Lung microvascular endothelial cell (primary cell): ENCODE measurements around the gene ABCB11. TPM values are rescaled to one million over a fixed set of nuclear protein-coding genes. Genes with fewer than 3 reads are reported as not detected.
"Not testable (repeated sequence)": the region's sequence is repeated elsewhere in the genome, so short reads cannot be mapped to it uniquely, and the experiment has no call there.

Experiments used
- DNase-seq, 2 donors: peaks; one replicate each; pipeline versions ENCODE4 v3.0.0 to v3.0.0-alpha.2; 2010; ENCODE audit warnings: low read depth in 2 of 2
- total RNA-seq: library from RNA; depleted of rRNA; stranded (reverse); fragments of >200 nt; gene quantifications from 2 replicates; pipeline ENCODE4 v1.2.1, GENCODE V29; 2014

The ABCB11 gene
- total RNA-seq, 1 donor from 2014 or later = not detected

GRCh38 chr2:168934826-168935225 lies 96.3 kb downstream of the ABCB11 start:
- DNase-seq = no peak

GRCh38 chr2:168932174-168932573 lies 99.0 kb downstream of the ABCB11 start:
- not testable (repeated sequence) for DNase-seq

- no peak for DNase-seq
These were observed 100.9 kb downstream of the ABCB11 start for GRCh38 chr2:168930242-168930641.

DNA sequence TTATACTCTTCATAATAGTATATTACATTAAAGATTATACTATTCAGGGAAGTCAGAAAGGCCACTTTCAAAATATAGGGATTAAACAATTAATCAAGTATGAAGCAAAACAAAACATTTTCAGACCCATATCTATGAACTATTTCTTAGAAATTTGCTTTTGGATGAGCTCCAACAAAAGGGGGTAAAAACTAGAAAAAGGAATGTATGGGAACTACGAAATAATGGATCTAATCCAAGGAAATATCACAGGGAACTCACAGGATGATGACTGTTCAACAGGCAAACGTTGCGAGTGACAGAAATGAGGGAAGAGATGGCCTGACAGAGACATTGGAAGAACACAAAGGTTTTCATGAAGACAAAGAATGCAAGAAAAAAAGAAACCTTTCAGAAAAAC lies 102.1 kb downstream of the ABCB11 start:
- DNase-seq = no peak

GRCh38 chr2:168928113-168928831 lies 102.9 kb downstream of the ABCB11 start:
- no peak for DNase-seq

- no peak for DNase-seq
These were observed 104.3 kb downstream of the ABCB11 start for GRCh38 chr2:168926621-168927386.

- DNase-seq = peak; percentile 30 to 61
These were observed 110.5 kb downstream of the ABCB11 start for GRCh38 chr2:168920504-168921157.

GRCh38 chr2:168916331-168916675 lies 114.8 kb downstream of the ABCB11 start:
- DNase-seq = no peak

DNA sequence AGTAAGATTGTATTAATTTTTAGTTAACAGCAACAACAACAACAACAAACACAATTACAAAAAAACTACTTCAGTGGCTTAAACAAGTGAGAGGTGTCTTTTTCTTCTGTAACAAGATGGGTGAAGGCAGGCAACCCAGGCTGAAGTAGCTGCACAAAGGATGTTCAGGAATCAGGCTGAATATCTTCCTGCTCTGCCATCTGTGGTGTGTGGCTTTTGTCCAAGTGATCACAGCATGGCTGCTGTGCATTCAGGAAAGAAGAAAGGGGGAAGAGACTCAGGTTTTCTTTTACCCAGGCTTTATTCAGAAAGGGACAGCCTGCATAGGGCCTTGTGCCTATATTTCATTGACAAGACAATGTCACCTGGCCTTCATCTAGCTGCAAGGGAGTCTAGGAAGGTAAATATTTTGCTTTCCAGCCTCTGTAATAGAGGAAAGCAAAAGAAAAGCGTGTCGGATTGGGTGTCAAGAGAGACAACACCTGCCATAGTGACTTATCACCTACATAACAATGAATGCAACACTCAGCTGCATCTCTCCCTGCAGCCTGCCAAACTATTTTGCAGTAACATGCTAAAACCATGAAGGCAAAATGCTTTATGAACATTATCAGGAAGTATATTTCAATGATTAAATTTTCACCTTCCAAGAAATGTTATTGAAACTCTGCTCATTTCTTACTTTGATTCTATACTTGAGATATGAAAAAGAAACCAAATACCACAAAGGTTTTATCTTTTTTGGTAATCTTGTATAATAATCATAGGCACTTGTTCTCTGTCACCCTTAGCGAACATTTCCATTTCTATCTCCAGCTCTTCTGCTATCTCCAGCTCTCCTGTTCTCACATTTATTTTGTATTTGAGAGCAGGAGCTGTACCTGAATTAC lies 115.4 kb downstream of the ABCB11 start:
- DNase-seq = no peak

- no peak for DNase-seq
These were observed 117.6 kb downstream of the ABCB11 start for GRCh38 chr2:168913495-168913894.

DNA sequence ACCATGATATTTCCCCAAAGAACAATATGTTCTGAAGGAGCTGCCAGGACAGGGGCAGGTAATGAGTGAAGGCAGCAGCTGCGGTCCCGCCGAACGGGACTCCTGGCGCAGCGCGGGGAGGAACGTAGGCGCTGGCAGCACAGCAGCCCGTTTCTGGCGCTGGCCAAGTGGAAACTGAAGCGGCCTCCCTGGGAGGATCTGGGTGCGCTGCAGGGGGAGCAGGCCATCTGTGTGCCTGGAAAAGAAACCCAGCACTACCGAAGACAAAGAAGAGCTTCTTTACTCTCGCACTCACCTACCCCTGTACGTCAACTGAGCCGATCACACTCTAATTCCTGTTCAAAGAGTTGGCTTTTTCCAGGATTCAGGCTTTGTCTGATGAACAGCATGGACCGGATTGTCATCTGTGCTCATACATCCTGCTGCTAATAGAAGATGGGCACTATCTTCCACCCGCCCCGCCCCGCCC lies 118.2 kb downstream of the ABCB11 start:
- DNase-seq = peak; percentile 2 to 42

DNA sequence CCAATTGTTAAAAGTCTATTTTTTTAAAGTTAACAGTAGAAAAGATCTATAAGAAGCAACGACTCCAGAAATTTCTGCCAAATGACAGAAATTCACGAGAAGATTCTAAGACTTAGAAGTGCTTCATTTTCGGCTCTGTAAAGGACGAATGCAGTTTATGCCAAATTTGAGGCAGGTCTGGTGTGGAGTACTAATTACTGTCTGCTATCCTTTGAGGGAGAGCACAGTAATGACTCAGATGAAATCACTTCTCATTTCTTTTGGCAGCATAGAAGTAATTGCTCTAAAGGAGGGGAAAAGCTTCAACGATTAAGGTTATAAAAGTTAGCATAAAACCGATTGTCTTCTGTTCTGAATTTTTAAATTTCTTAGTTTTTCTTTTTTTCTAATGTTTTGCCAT lies 118.7 kb downstream of the ABCB11 start:
- no peak for DNase-seq

DNA sequence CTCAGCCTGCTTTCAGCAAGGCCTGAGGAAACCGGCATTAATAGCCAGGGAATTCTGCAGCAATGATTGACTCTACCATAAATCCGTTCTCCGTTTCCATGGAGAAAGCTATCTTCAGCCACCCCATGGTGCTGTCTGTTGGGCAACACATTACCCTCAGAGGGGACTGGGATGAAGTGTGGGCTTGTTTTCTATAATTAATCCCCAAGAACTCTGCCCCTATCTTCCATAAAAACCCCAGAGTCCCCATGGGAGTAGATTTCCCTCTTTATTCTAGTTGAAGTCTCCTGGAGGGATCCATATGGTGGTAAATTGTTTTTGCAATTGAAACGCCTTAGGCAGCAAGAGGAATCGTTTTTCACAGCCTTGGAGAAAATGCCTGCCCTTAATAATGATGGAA lies 120.8 kb downstream of the ABCB11 start:
- DNase-seq = no peak

- DNase-seq = no peak
These were observed 123.0 kb downstream of the ABCB11 start for GRCh38 chr2:168907940-168908662.

DNA sequence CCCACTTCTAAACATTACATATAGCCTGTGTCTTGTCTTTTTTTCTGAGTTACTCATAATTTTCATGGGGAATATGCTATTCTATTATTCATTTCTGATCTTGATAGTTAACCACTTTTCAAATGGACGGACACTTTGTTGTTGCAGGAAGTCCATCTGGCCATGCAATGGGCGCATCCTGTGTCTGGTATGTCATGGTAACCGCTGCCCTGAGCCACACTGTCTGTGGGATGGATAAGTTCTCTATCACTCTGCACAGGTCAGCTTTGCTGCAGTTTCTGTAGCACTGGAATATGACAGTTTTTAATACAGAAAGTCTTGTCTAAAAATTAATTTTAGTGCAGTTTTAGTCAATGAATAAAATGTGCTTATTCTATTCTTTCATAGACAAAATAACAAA lies 126.8 kb downstream of the ABCB11 start:
- DNase-seq = no peak

GRCh38 chr2:168903888-168904287 lies 127.2 kb downstream of the ABCB11 start:
- no peak for DNase-seq

- no peak for DNase-seq
These were observed 130.1 kb downstream of the ABCB11 start, which contains the start of gene G6PC2 for GRCh38 chr2:168901003-168901402. Gene G6PC2, plus strand, starts transcription at chr2:168901291. Its CDS starts 41 bp downstream, at chr2:168901332.

GRCh38 chr2:168897449-168897848 lies 133.7 kb downstream of the ABCB11 start:
- no peak for DNase-seq

DNA sequence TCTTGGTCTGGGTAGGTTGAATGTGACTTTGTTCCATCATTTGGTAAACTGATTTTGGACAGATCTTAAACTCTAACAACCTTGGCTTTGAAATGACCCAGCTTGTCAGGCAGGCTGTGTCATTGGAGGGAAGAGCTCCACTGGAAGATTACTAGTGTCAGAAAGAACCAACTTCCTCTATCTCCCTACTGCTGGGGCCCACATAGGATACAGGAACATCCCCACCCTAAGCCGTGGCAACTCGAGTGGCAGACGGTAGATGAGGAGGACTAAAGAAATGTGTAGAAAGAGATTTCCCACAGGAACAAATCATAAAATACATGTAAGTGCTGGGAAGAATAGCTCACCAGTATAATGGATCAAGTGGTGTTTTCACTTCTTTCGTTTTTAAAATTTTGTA lies 134.3 kb downstream of the ABCB11 start:
- no peak for DNase-seq

DNA sequence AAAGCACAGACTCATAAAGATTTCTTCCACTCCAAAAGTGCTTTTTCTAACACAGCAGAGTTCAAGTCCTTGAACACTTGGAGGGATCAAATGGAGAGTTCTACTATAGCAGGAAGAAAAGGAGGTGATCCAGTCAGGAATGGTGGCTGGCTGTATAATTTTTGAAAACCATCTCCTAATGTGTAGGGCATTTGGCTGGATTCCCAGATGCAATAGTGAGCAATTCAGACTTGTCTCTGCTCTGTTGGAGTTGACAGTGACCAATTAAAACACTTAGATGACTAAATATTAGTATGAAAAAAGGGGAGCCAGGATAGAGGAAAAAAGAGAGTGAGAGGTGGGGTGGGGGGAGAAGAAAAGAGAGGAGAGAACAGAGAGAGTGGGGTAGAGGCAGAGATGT lies 135.4 kb downstream of the ABCB11 start:
- peak in 1 of 2 donors; percentile 5 for DNase-seq

GRCh38 chr2:168894720-168895119 lies 136.4 kb downstream of the ABCB11 start:
- DNase-seq = no peak
